ENCODE data around the gene SNRPD1. TPM values are rescaled to one million over a fixed set of nuclear protein-coding genes. Genes with fewer than 3 reads are reported as not detected.

The SNRPD1 gene
- total RNA-seq, result 10.6 and 30.2 TPM in 2 replicates

GRCh38 chr18:21612125-21613039, at the start of gene SNRPD1:
Gene SNRPD1, plus strand, starts transcription at chr18:21612314. Its CDS starts 116 bp downstream, at chr18:21612430.

GRCh38 chr18:21600526-21601410, 11.3 kb upstream of the SNRPD1 start, which contains the start of gene ESCO1:
Gene ESCO1, minus strand, starts transcription at chr18:21600704. Its CDS starts 25,861 bp downstream, at chr18:21574843.

Other genes with a start within 250 kb of the SNRPD1 start
- gene ESCO1, start 11.6 kb upstream of the SNRPD1 start, total RNA-seq, result 27.3 and 28.7 TPM in 2 replicates
- gene ABHD3, start 92.5 kb downstream of the SNRPD1 start, total RNA-seq, result 10.6 and 14.2 TPM in 2 replicates
- gene MIB1, start 128.5 kb downstream of the SNRPD1 start, total RNA-seq, result 74.5 and 94.5 TPM in 2 replicates